Psoas muscle (tissue), 8 donors: ENCODE data around the gene TENM3. TPM values are rescaled to one million over a fixed set of nuclear protein-coding genes. Genes with fewer than 3 reads are reported as not detected.

ENCODE experiments used
- ATAC-seq, 4 donors: fragments of 200-7000 bp; cut with Tn5 transposase; one replicate each; pipeline ENCODE4 v1.9.1; 2020; ENCODE audit warnings: moderate library complexity in 3 of 4, mild to moderate bottlenecking in 2 of 4
- DNase-seq, 2 donors: peaks; one replicate each; pipeline ENCODE4 v3.0.0-alpha.2; 2020
- H3K27ac ChIP-seq: fragments of 200-600 bp; one replicate; pipeline ENCODE4 v1.8.0; 2022
- H3K27me3 ChIP-seq, 3 donors: fragments of 200-600 bp in 1 of 3; one replicate each; pipeline versions ENCODE4 v1.6.1 to v1.8.0; 2013 to 2022; ENCODE audit warnings: low read length in 2 of 3, mild to moderate bottlenecking in 2 of 3, moderate library complexity in 1 of 3; ENCODE audit not compliant: insufficient read depth in 3 of 3
- H3K36me3 ChIP-seq, 2 donors: fragments of 200-600 bp in 1 of 2; one replicate each; pipeline versions ENCODE4 v1.6.1 to v1.8.0; 2013 to 2022; ENCODE audit warnings: low read depth in 1 of 2, mild to moderate bottlenecking in 1 of 2, moderate library complexity in 1 of 2; ENCODE audit not compliant: insufficient read depth in 1 of 2
- H3K4me1 ChIP-seq: fragments of 200-600 bp; one replicate; pipeline ENCODE4 v1.8.0; 2022
- H3K4me3 ChIP-seq: fragments of 200-600 bp; one replicate; pipeline ENCODE4 v1.8.0; 2022; ENCODE audit warnings: mild to moderate bottlenecking
- H3K9me3 ChIP-seq: fragments of 200-600 bp; one replicate; pipeline ENCODE4 v1.8.0; 2022
- CTCF ChIP-seq: fragments of 200-600 bp; IDR thresholded peaks from one replicate; pipeline ENCODE4 v1.8.0; 2022; ENCODE audit warnings: antibody characterized with exemption
- WGBS, 3 donors: extraction: QIAGEN DNeasy Blood & Tissue Kit; methylation state at CpG; one replicate each; pipeline versions ENCODE4 v1.1.6 to v1.1.7; 2013; 5-methylcytosine and 5-hydroxymethylcytosine counted together
- intact Hi-C, 2 donors: fragments of 100-400 bp; cut with DNase I; formaldehyde crosslinking; loops; one replicate each; pipeline versions ENCODE4 v1.11.0 to v1.14.2; 2022
- polyA plus RNA-seq, 3 donors: library from polyadenylated mRNA; stranded (reverse); fragments of 200-250 nt; gene quantifications; one replicate each; pipeline ENCODE4 v1.2.3, GENCODE V29; 2013
- total RNA-seq, 4 donors: library from RNA; stranded (reverse); fragmentation: NEBNext Ultra II Directional in 2 of 4; extraction: Animal tissue kit (Norgen Biotek cat#: 25700) in 2 of 4; gene quantifications; one replicate each; pipeline versions ENCODE4 v1.2.1 to v1.2.4, GENCODE V29; 2021 to 2023
- donor health status: healthy with polysubstance abuse.
- donor health status: DM: no; HTN: no; CAD: no; lungs with moderate emphysema.
- donor health status: Bipolar disorder and iron deficiency.
- donor health status: healthy.
- donor health status: DM: yes; HTN: yes; CAD: no.
- donor health status: DM: no; HTN: no; CAD: no.
- donor health status: DM: no; HTN: no; CAD: no.
- donor health status: DM: yes; HTN: yes; CAD: no.

TENM3 gene
- total and polyA plus RNA-seq, 7 donors = 0.48 to 11.6 (median 5.3) TPM

GRCh38 chr4:182578402-182578801, 335.2 kb downstream of the TENM3 start:
- DNase-seq = no peak
- intact Hi-C loops = no loop called here
- no peak for ATAC-seq
- H3K4me1 ChIP-seq = no peaks in the 10 kb centered on the region
- TF ChIP-seq CTCF = no peak
- no peaks in the 10 kb centered on the region for H3K27me3 ChIP-seq
- no peak overlapping the region for H3K27ac ChIP-seq
- no peaks in the 10 kb centered on the region for H3K9me3 ChIP-seq
- no peak overlapping the region for H3K4me3 ChIP-seq
- H3K36me3 ChIP-seq = no peaks in the 10 kb centered on the region

DNA sequence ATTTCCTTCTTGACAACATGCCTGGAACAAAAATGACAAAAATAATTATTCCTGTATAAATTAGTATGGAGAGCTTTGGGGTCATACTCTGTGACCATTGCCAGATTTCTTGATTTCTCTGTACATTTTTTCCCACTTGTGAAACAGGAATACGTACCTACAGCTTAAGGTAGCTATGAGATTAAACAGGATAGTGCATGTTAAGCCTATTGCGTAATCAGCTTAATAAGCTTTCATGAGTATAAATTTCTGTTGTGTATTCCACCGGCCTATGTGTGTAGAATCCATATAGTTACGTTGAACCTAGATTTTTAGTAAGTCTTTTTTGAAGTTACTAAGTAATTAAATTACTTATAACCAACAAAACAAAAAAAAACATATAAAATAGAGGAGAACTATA, 339.0 kb downstream of the TENM3 start:
- WGBS, 3 donors = 71 to 87% (median 86%) methylated on average over 4 of the region's 4 CpGs
- intact Hi-C loops = no loop called here
- no peak for TF ChIP-seq CTCF
- no peaks in the 10 kb centered on the region for H3K27me3 ChIP-seq
- no peak overlapping the region for H3K4me3 ChIP-seq
- ATAC-seq (no peak), DNase-seq (no peak)
- no peaks in the 10 kb centered on the region for H3K9me3 ChIP-seq
- H3K4me1 ChIP-seq = no peaks in the 10 kb centered on the region
- no peak overlapping the region for H3K27ac ChIP-seq
- H3K36me3 ChIP-seq = no peaks in the 10 kb centered on the region

DNA sequence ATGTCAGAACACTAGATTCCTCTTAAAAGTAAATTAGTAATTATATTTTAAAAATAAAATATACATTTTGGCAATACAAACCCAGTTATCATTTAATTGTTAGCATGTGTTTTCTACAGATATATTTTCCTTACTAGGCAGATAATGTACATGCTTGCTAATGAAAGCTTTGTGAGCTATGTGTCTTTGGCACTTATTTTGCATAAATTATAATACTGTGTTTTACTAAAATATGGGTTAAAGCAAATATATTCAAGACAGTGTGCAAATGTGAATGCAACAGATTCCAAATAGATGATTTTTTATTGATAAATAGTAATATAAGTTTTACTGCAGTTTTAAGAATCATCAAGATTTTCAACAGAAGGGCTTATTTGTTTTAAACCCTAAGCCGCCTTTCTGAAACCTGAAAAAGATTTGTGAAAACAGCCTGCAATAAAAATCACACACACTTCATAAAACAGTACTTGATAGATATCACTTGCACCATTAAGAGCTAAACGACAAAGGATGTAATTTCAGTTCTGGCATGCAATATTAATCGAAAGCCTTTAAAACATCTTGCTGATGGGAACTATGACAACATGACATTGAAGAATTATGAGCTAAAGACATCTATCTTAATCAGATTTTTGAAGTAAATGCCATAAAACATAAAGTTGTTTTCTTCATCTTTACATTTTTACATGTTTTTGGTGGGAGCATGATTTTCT, 340.7 kb downstream of the TENM3 start:
- no peak for DNase-seq
- intact Hi-C loops = no loop called here
- no peaks in the 10 kb centered on the region for H3K36me3 ChIP-seq
- no peak for TF ChIP-seq CTCF
- H3K4me1 ChIP-seq = no peaks in the 10 kb centered on the region
- H3K27ac ChIP-seq = no peak overlapping the region
- 50 to 55% (median 52%) methylated on average over 3 of the region's 3 CpGs for WGBS, 3 donors
- peaks cover 2% of the 10 kb centered on the region for H3K9me3 ChIP-seq
- no peaks in the 10 kb centered on the region for H3K27me3 ChIP-seq
- H3K4me3 ChIP-seq = no peak overlapping the region
- ATAC-seq = no peak

DNA sequence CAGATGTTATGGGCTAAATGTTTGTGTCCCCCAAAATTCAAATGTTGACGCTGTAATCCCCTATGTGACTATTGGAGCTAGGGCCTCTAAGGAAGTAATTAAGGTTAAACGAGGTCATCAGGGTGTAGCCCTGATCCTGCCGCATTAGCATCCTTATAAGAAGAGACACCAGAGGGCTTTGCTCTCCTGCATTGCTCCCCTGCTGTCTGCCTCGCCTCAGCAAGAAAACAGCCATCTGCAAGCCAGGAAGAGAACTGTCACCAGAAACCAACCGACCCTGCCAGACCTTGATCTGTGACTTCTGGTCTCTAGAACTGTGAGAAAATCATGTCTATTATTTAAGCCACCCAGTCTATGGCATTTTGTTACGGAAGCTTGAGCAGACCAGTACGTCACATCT, 342.1 kb downstream of the TENM3 start:
- Histone ChIP-seq H3K27ac (no peak overlapping the region), H3K36me3 (no peaks in the 10 kb centered on the region), H3K4me1 (no peaks in the 10 kb centered on the region), H3K27me3 (no peaks in the 10 kb centered on the region), H3K4me3 (no peak overlapping the region), H3K9me3 (peaks cover 6% of the 10 kb centered on the region)
- intact Hi-C loops = no loop called here
- WGBS, 3 donors = 57 to 62% (median 59%) methylated on average over 7 of the region's 7 CpGs
- ATAC-seq (no peak), DNase-seq (no peak)
- no peak for TF ChIP-seq CTCF

DNA sequence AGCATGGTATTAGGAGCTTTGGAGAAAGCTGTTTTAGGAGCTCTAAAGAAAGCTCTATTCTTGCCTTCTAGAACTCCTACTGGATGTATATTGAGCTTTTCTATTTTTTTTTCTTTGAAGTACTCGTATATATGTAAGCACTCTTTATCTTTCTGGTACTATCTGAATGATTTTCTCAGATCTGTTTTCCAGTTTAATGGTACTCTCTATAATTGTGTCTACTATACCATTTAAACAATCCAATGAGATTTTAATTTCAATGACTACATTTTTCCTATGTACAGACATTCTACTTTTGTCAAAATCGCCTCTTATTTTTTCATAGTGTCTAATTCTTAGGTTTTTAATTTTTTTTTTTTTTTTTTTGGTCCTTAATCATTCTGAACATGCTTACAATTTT, 345.9 kb downstream of the TENM3 start:
- WGBS, 3 donors = 85 to 92% (median 88%) methylated on average over 2 of the region's 2 CpGs
- Histone ChIP-seq H3K9me3 (peaks cover 6% of the 10 kb centered on the region), H3K27ac (no peak overlapping the region), H3K36me3 (no peaks in the 10 kb centered on the region), H3K4me3 (no peak overlapping the region), H3K4me1 (no peaks in the 10 kb centered on the region), H3K27me3 (no peaks in the 10 kb centered on the region)
- no peak for ATAC-seq
- no peak for DNase-seq
- intact Hi-C loops = no loop called here
- no peak for TF ChIP-seq CTCF
